Chondrocyte (in vitro differentiated cells): ENCODE measurements around the gene PTH1R. TPM values are rescaled to one million over a fixed set of nuclear protein-coding genes. Genes with fewer than 3 reads are reported as not detected.

Experiments
- DNase-seq: peaks from one replicate; pipeline ENCODE4 v3.0.0; 2021; ENCODE audit warnings: mixed read lengths, low spot score
- H3K27ac Mint-ChIP-seq: one replicate; pipeline ENCODE4 v1.8.0; 2021; ENCODE audit warnings: mild to moderate bottlenecking, moderate library complexity, mixed read lengths; ENCODE audit not compliant: unreplicated experiment
- H3K27me3 Mint-ChIP-seq: 2 replicates; pipeline ENCODE4 v1.8.0; 2021; ENCODE audit warnings: low read depth, mixed read lengths
- H3K36me3 Mint-ChIP-seq: 2 replicates; pipeline ENCODE4 v1.8.0; 2021; ENCODE audit warnings: low read depth, mixed read lengths
- H3K4me1 Mint-ChIP-seq: 2 replicates; pipeline ENCODE4 v1.8.0; 2021; ENCODE audit warnings: low read depth, mild to moderate bottlenecking, mixed read lengths
- H3K4me3 Mint-ChIP-seq: one replicate; pipeline ENCODE4 v1.8.0; 2021; ENCODE audit warnings: mild to moderate bottlenecking, moderate library complexity, mixed read lengths; ENCODE audit not compliant: unreplicated experiment
- H3K9me3 Mint-ChIP-seq: 2 replicates; pipeline ENCODE4 v1.8.0; 2021; ENCODE audit warnings: low read depth, mixed read lengths
- CTCF ChIP-seq: fragments of 200-600 bp; sonication (generic); IDR thresholded peaks from 2 replicates; pipeline ENCODE4 v1.5.0; 2021; ENCODE audit warnings: antibody characterized with exemption, mild to moderate bottlenecking, moderate library complexity
- total RNA-seq: library from RNA; stranded (reverse); gene quantifications from 3 replicates; pipeline ENCODE4 v1.2.1, GENCODE V29; 2021

PTH1R gene
- total RNA-seq, 1 donor from 2014 or later = 3.1 TPM

DNA sequence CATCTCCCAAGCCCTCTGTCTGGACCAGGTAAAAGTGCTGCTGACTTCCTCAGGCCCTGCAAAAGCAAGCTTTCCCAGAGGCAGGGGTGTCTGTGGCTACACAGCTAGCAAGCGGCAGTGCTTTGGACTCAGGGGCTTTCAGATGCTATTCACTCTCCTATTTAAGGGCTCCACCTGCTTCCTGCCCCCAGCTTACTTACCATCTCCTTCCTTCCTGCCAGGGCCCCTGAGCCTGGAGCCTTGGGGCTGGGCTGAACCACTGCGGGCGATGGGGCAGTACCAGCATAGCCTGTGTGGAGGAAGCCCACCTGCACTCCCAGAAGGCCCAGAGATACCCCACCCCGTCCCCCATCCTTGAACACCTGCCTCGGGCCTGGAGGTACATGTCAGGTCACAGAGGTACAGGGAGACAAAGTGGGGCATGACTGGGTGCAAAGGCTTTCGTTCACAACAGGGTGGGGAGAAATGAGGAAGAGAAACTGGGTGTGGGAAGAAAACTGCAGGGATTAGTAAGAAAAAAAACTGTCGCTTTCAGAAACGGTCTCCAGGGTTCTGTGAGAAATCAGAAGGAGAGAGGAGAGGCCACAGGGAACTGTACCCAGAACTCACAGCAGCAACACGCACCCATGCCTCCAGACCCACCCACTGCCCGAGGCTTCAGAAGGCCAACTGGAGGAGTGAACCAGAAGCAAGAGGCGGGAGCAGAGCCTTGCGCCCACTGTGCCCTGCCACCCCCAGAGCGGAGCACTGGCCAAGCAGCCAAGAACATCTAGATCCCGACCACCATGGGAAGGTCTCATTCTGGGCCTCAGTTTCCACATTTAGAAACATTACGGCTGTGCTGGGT, 49.6 kb downstream of the PTH1R start:
- Mint-ChIP-seq H3K36me3 (peaks cover 14% of the 10 kb centered on the region), H3K4me1 (peaks cover 37% of the 10 kb centered on the region), H3K4me3 (no peak overlapping the region), H3K9me3 (no peaks in the 10 kb centered on the region), H3K27me3 (no peaks in the 10 kb centered on the region), H3K27ac (no peak overlapping the region)
- no peak for TF ChIP-seq CTCF
- DNase-seq = peak; percentile 75

- Mint-ChIP-seq H3K9me3 (no peaks in the 10 kb centered on the region), H3K36me3 (peaks cover 12% of the 10 kb centered on the region), H3K4me1 (peaks cover 43% of the 10 kb centered on the region), H3K27ac (no peak overlapping the region), H3K27me3 (no peaks in the 10 kb centered on the region), H3K4me3 (no peak overlapping the region)
- TF ChIP-seq CTCF = no peak
- no peak for DNase-seq
These were observed 50.2 kb downstream of the PTH1R start for GRCh38 chr3:46927718-46928073.

GRCh38 chr3:46928282-46928681, 50.8 kb downstream of the PTH1R start:
- TF ChIP-seq CTCF = no peak
- Mint-ChIP-seq H3K27ac (no peak overlapping the region), H3K36me3 (peaks cover 10% of the 10 kb centered on the region), H3K27me3 (no peaks in the 10 kb centered on the region), H3K9me3 (no peaks in the 10 kb centered on the region), H3K4me3 (no peak overlapping the region), H3K4me1 (peaks cover 46% of the 10 kb centered on the region)
- no peak for DNase-seq

DNA sequence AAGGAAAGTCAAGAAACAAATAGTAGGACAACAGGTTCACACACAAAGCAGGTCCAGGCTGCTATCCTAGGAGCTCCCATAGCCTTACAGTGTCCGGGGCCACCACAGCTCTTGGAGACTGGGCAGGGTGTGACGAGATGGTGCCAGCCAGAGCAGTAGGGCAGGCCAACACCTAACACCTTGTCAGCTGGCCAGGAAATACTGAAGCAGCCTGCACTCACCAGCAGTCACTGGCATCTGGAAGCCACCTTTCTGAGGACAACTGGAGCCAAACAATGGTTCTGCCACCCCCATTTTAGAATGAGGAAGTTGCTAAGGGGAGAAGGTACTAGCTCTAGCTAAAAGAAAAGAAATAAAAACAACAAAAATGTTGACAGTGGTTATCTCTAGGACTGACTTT, 51.8 kb downstream of the PTH1R start:
- Mint-ChIP-seq H3K4me3 (no peak overlapping the region), H3K9me3 (no peaks in the 10 kb centered on the region), H3K27me3 (no peaks in the 10 kb centered on the region), H3K36me3 (peaks cover 6% of the 10 kb centered on the region), H3K27ac (peak overlapping the region; percentile 17), H3K4me1 (peaks cover 55% of the 10 kb centered on the region)
- DNase-seq = no peak
- TF ChIP-seq CTCF = no peak

DNA sequence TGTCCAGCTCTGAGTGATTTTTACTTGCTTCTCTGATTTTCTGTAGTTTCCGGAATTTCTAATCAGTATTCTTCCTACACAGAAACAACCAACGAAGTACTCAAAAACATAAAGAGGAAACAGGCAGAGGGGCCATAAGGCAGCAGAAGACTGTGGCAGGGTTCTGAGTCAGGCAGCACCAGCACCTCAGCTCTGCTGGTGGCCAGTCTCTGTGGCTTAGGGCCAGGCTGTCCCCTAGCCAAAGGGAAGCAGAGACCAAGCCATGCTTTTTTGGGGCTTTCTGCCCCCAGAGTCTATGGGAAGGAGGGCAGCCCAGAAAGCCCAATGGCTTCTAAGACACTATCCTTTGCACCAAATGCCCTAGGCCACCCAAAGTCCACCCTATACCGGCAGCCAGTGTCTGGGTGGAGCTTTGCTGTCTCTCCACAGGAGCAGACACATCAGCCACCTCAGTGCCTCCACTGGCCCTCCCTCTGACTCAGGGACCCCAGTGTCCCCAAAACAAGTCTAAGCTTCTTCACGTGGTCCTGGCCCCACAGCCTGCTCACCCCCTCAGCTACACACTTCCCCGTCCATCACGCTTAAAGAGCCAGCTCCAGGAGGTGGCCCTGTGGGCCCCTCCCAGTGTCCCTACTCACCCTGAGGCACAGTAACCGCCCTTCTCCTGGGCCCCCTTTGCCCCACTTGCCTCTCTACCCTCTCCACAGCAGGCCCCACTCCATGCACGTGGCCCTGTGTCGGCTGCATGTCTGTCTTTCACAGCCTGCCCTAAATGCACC, 52.8 kb downstream of the PTH1R start:
- peak overlapping the region; percentile 23 for H3K4me3 Mint-ChIP-seq
- H3K36me3 Mint-ChIP-seq = peaks cover 6% of the 10 kb centered on the region
- H3K9me3 Mint-ChIP-seq = no peaks in the 10 kb centered on the region
- no peaks in the 10 kb centered on the region for H3K27me3 Mint-ChIP-seq
- peaks cover 65% of the 10 kb centered on the region for H3K4me1 Mint-ChIP-seq
- no peak for DNase-seq
- no peak for TF ChIP-seq CTCF
- peak overlapping the region; percentile 85 for H3K27ac Mint-ChIP-seq
